Duodenal mucosa (tissue), 2 donors: ENCODE measurements around the gene NDUFV2.

Source experiments
- H3K27ac ChIP-seq: one replicate; pipeline ENCODE4 v1.7.0; 2013; ENCODE audit warnings: low read depth, low read length
- H3K27me3 ChIP-seq, 2 donors: one replicate each; pipeline ENCODE4 v1.7.0; 2013; ENCODE audit warnings: low read length in 2 of 2, control low read depth in 1 of 2; ENCODE audit not compliant: insufficient read depth in 2 of 2, control insufficient read depth in 1 of 2
- H3K36me3 ChIP-seq, 2 donors: one replicate each; pipeline ENCODE4 v1.7.0; 2013; ENCODE audit warnings: low read length in 2 of 2, control low read depth in 1 of 2; ENCODE audit not compliant: insufficient read depth in 2 of 2, control insufficient read depth in 1 of 2
- H3K4me1 ChIP-seq, 2 donors: one replicate each; pipeline ENCODE4 v1.7.0; 2013; ENCODE audit warnings: low read length in 2 of 2, control low read depth in 1 of 2; ENCODE audit not compliant: insufficient read depth in 2 of 2, control insufficient read depth in 1 of 2
- H3K4me3 ChIP-seq, 2 donors: one replicate each; pipeline ENCODE4 v1.7.0; 2013; ENCODE audit warnings: low read length in 2 of 2, low read depth in 1 of 2
- H3K9ac ChIP-seq, 2 donors: one replicate each; pipeline ENCODE4 v1.7.0; 2013; ENCODE audit warnings: low read length in 2 of 2, low read depth in 1 of 2
- H3K9me3 ChIP-seq, 2 donors: one replicate each; pipeline ENCODE4 v1.7.0; 2013; ENCODE audit warnings: low read length in 2 of 2, control low read depth in 1 of 2; ENCODE audit not compliant: control insufficient read depth in 1 of 2

The NDUFV2 gene

DNA sequence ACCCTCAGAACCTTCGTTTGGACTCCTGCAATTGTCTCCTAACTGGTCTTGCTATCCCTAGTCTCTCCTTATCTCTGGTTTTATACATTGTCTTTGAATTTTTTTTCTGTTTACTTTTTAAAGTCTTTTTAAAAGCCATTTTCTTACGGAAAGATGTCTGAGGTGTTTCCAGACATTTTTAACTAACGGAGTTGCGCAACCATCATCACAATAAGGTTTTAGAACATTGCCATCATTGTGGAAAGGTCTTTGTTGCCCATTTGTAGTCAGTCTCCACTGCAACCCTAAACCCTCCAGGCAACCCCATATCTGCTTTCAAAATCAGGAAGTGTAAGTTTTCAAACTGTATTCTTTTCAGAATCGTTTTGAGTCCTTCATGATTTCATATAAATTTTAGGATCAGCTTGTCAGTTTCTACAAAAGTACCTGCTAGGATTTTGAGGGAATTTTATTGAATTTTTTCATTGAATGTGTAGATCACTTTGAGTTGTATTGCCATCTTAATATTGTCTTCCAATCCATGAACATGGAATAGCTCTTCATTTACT lies 80.4 kb downstream of the NDUFV2 start:
- peaks cover 0 to 10% of the 10 kb centered on the region in 2 donors for H3K4me1 ChIP-seq
- H3K9ac ChIP-seq: no peak overlapping the region
- H3K27me3 ChIP-seq: no peaks in the 10 kb centered on the region
- no peak overlapping the region for H3K27ac ChIP-seq
- H3K9me3 ChIP-seq: no peaks in the 10 kb centered on the region
- no peak overlapping the region for H3K4me3 ChIP-seq
- H3K36me3 ChIP-seq: peaks cover under 1 to 9% of the 10 kb centered on the region in 2 donors
